Ishikawa (cell line): ENCODE results near the gene GALM.

Experiments
- NFIC ChIP-seq: IDR thresholded peaks from 2 replicates; pipeline ENCODE4 v1.6.1; 2012
- TAF1 ChIP-seq: IDR thresholded peaks from 2 replicates; pipeline ENCODE4 v1.6.1; 2012; ENCODE audit warnings: low read depth, mild to moderate bottlenecking
- ZBTB7A ChIP-seq: IDR thresholded peaks from 2 replicates; pipeline ENCODE4 v1.6.1; 2012; ENCODE audit warnings: low read depth

DNA sequence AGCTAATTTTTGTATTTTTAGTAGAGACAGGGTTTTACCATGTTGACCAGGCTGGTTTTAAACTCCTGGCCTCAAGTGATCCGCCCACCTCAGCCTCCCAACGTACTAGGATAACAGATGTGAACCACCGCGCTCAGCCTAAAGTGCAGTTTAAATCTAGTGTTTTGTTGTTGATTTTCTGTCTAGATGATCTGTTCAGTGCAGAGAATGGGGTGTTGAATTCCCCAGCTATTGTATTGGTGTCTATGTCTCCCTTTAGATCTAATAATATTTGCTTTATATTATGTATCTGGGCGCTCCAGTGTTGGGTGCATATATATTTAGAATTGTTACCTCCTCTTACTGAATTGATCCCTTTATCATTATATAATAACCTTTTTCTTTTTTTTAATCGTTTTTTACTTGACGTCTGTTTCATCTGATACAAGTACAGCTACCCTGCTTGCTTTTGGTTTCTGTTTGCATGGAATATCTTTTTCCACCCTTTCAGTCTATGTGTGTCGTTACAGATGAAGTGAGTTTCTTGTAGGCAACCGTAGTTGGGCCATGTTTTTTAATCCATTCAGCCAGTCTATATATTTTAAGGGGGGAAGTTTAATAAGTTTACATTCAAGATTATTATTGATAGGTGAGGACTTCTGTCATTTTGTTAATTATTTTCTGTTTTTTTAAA lies 34.3 kb downstream of the GALM start:
- TF ChIP-seq ZBTB7A: no peak
- TF ChIP-seq NFIC: no peak
- no peak for TF ChIP-seq TAF1
